GM12878 (cell line): ENCODE results near the gene VEGFB. TPM values are rescaled to one million over a fixed set of nuclear protein-coding genes. Genes with fewer than 3 reads are reported as not detected.

Experiments
- BMI1 ChIP-seq: fragments of 450-650 bp; IDR thresholded peaks from 2 replicates; pipeline ENCODE4 v1.6.1; 2016; ENCODE audit warnings: mild to moderate bottlenecking, moderate library complexity, borderline replicate concordance
- CEBPB ChIP-seq, 2 experiments: fragments of 150-350 bp in 1 of 2; IDR thresholded peaks; 2 replicates each; pipeline ENCODE4 v1.6.1; 2012 to 2014; ENCODE audit warnings: low read depth in 2 of 2, low read length in 2 of 2, borderline replicate concordance in 1 of 2, inconsistent platforms in 1 of 2
- E2F4 ChIP-seq: IDR thresholded peaks from 2 replicates; pipeline ENCODE4 v1.6.1; 2012; ENCODE audit warnings: low read depth, low read length, improper control_type of control experiment
- EP300 ChIP-seq, 2 experiments: fragments of 150-350 bp in 1 of 2; IDR thresholded peaks; 2 replicates each; pipeline ENCODE4 v1.6.1; 2011 to 2012; ENCODE audit warnings: low read depth in 2 of 2, low read length in 2 of 2, borderline replicate concordance in 1 of 2, improper control_type of control experiment in 1 of 2, inconsistent platforms in 1 of 2; ENCODE audit not compliant: control insufficient read depth in 1 of 2
- ETV6 ChIP-seq, 2 experiments: fragments of 450-650 bp in 1 of 2; IDR thresholded peaks in 1 of 2; conservative IDR thresholded peaks in 1 of 2; 2 replicates each; pipeline ENCODE4 v1.6.1; 2014; ENCODE audit warnings: antibody characterized with exemption in 1 of 2, borderline replicate concordance in 1 of 2, low read depth in 1 of 2, mild to moderate bottlenecking in 1 of 2, moderate library complexity in 1 of 2
- GABPA ChIP-seq: IDR thresholded peaks from 2 replicates; pipeline ENCODE4 v1.6.1; 2014; ENCODE audit warnings: antibody characterized with exemption, low read depth, mild to moderate bottlenecking, inconsistent platforms
- IKZF2 ChIP-seq, 2 experiments: fragments of 450-650 bp; IDR thresholded peaks; 2 replicates each; pipeline ENCODE4 v1.6.1; 2017; ENCODE audit warnings: mild to moderate bottlenecking in 2 of 2, moderate library complexity in 2 of 2
- KLF5 ChIP-seq: fragments of 450-650 bp; IDR thresholded peaks from 2 replicates; pipeline ENCODE4 v1.6.1; 2014; ENCODE audit warnings: mild to moderate bottlenecking; ENCODE audit not compliant: partially characterized antibody
- POLR2AphosphoS2 ChIP-seq: IDR thresholded peaks from 2 replicates; pipeline ENCODE4 v1.6.1; 2011; ENCODE audit warnings: low read depth, mild to moderate bottlenecking, low read length, improper control_type of control experiment, moderate library complexity
- RBBP5 ChIP-seq: fragments of 200-600 bp; sonication (generic); conservative IDR thresholded peaks from 2 replicates; pipeline ENCODE4 v1.6.1; 2016
- SIN3A ChIP-seq: IDR thresholded peaks from 2 replicates; pipeline ENCODE4 v1.6.1; 2012; ENCODE audit warnings: low read depth, low read length, improper control_type of control experiment
- SMAD1 ChIP-seq: fragments of 450-650 bp; IDR thresholded peaks from 2 replicates; pipeline ENCODE4 v1.6.1; 2018; ENCODE audit warnings: mild to moderate bottlenecking, low read depth; ENCODE audit not compliant: partially characterized antibody
- SUZ12 ChIP-seq: fragments of 200-600 bp; sonication (generic); IDR thresholded peaks from one replicate; pipeline ENCODE4 v1.6.1; 2018; ENCODE audit warnings: antibody characterized with exemption, mild to moderate bottlenecking; ENCODE audit not compliant: unreplicated experiment
- ZNF207 ChIP-seq: fragments of 450-650 bp; IDR thresholded peaks from 2 replicates; pipeline ENCODE4 v1.6.1; 2014; ENCODE audit warnings: antibody characterized with exemption, mild to moderate bottlenecking, borderline replicate concordance
- ZNF217 ChIP-seq: fragments of 450-650 bp; IDR thresholded peaks from 2 replicates; pipeline ENCODE4 v1.6.1; 2017; ENCODE audit warnings: antibody characterized with exemption, mild to moderate bottlenecking
- polyA plus RNA-seq, 11 experiments: library from polyadenylated mRNA; depleted of rRNA in 4 of 11; unstranded in 6 of 11; stranded (reverse) in 5 of 11; fragments of >200 nt; fragmentation: Nextera tagmentation in 4 of 11; fragmentation: Illumina TruSeq in 1 of 11; extraction: Ambion mirVana in 4 of 11; extraction: Trizol in 1 of 11; gene quantifications; 1 replicate in 1 of 11; 2 replicates in 10 of 11; pipeline versions ENCODE4 v1.2.1 to v1.2.3, GENCODE V29; 2011 to 2016; ENCODE audit warnings: inconsistent platforms in 2 of 11, missing spikeins in 2 of 11, low read depth in 1 of 11
- total RNA-seq, 4 experiments: library from RNA; depleted of rRNA in 3 of 4; stranded (reverse); fragments of >200 nt in 3 of 4; fragmentation: Illumina TruSeq in 1 of 4; extraction: Trizol in 1 of 4; gene quantifications; 2 replicates each; pipeline versions ENCODE4 v1.2.1 to v1.2.3, GENCODE V29; 2013 to 2021
- TF ChIP-seq, protein P1 (sequence below): fragments of 150-350 bp; IDR thresholded peaks from 2 replicates; pipeline ENCODE4 v1.6.1; 2014; ENCODE audit warnings: mild to moderate bottlenecking, low read depth, low read length
- TF ChIP-seq, protein P2 (sequence below): fragments of 450-650 bp; formaldehyde crosslinking; IDR thresholded peaks from 2 replicates; pipeline ENCODE4 v1.4.0; 2022; ENCODE audit warnings: mild to moderate bottlenecking, moderate library complexity

VEGFB gene
- total and polyA plus RNA-seq, 10 of the 15 experiments (the other 5 are each of a cell fraction or from before 2014, with no cell fraction given): 7.0 to 75.8 (median 20.3) TPM

DNA sequence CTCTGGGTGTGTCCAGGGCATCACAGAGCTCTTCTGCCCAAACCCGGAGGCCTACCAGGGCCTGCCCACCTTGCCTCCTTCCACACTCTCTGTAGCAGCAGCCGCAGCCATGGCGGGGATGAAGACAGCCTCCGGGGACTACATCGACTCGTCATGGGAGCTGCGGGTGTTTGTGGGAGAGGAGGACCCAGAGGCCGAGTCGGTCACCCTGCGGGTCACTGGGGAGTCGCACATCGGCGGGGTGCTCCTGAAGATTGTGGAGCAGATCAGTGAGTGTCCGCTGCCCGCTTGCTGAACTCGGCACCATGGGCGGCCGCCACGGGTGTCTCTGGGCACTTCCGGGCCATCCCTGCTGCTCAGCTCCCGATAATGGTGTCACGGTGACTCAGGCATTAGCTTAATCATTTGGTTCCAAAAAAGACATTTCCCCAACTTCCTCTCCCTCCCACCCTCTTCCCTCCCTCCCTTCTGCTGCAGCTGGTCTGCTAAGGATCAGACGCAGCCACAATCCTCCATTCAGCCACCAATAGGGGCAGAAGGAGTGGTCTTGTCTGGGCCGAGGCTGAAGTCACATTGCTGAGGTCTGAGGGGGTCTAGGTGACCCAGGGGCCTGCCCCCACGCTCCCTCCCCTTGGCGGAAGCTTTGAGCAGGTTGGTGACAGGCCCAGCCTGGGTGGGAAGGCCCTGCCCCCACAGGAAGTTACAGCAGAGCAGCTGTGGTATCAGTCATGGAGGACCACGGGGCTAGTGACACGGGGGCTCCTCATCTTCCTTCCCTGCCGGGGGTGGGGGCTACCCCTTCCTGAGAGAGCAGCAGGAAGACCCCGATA, 26.9 kb upstream of the VEGFB start (continued):
- TF ChIP-seq, protein P1, sequence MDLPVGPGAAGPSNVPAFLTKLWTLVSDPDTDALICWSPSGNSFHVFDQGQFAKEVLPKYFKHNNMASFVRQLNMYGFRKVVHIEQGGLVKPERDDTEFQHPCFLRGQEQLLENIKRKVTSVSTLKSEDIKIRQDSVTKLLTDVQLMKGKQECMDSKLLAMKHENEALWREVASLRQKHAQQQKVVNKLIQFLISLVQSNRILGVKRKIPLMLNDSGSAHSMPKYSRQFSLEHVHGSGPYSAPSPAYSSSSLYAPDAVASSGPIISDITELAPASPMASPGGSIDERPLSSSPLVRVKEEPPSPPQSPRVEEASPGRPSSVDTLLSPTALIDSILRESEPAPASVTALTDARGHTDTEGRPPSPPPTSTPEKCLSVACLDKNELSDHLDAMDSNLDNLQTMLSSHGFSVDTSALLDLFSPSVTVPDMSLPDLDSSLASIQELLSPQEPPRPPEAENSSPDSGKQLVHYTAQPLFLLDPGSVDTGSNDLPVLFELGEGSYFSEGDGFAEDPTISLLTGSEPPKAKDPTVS: no peak
- no peak for TF ChIP-seq CEBPB (IDR thresholded peaks at IDR 0.05; ENCODE audit: borderline replicate concordance in 1 of 2, low read depth in 2 of 2, low read length in 2 of 2)
- peak; percentile 49 for TF ChIP-seq POLR2AphosphoS2
- TF ChIP-seq ZNF207: no peak
- no peak for TF ChIP-seq BMI1
- 0 out of 2 replicates have a peak, but pooled peaks have one; percentile 38 for TF ChIP-seq SIN3A
- no peak for TF ChIP-seq EP300 (IDR thresholded peaks at IDR 0.05; ENCODE audit: borderline replicate concordance in 1 of 2, control insufficient read depth in 1 of 2, low read depth in 2 of 2, low read length in 2 of 2)
- TF ChIP-seq GABPA: peak; percentile 80
- no peak for TF ChIP-seq SMAD1
- peak; percentile 57 to 79 for TF ChIP-seq IKZF2 (IDR thresholded peaks at IDR 0.05)
- TF ChIP-seq E2F4: no peak
- peak in 1 of 2 experiments; percentile 85; a peak in 2 of 4 replicates for TF ChIP-seq ETV6 (conservative IDR thresholded peaks at IDR 0.05 in 1 of 2, IDR thresholded peaks at IDR 0.05 in 1 of 2; ENCODE audit: borderline replicate concordance in 1 of 2, low read depth in 1 of 2)
- TF ChIP-seq KLF5: no peak
- no peak for TF ChIP-seq RBBP5
- no peak for TF ChIP-seq ZNF217
- TF ChIP-seq, protein P2, sequence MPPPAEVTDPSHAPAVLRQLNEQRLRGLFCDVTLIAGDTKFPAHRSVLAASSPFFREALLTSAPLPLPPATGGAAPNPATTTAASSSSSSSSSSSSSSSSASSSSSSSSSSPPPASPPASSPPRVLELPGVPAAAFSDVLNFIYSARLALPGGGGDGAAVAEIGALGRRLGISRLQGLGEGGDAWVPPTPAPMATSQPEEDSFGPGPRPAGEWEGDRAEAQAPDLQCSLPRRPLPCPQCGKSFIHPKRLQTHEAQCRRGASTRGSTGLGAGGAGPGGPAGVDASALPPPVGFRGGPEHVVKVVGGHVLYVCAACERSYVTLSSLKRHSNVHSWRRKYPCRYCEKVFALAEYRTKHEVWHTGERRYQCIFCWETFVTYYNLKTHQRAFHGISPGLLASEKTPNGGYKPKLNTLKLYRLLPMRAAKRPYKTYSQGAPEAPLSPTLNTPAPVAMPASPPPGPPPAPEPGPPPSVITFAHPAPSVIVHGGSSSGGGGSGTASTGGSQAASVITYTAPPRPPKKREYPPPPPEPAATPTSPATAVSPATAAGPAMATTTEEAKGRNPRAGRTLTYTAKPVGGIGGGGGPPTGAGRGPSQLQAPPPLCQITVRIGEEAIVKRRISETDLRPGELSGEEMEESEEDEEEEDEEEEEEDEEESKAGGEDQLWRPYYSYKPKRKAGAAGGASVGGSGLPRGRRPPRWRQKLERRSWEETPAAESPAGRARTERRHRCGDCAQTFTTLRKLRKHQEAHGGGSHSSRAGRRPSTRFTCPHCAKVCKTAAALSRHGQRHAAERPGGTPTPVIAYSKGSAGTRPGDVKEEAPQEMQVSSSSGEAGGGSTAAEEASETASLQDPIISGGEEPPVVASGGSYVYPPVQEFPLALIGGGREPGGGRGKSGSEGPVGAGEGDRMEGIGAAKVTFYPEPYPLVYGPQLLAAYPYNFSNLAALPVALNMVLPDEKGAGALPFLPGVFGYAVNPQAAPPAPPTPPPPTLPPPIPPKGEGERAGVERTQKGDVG (CRISPR knock-in tag): no peak
- no peak for TF ChIP-seq SUZ12
